ENCODE data around the gene MRPL53. TPM values are rescaled to one million over a fixed set of nuclear protein-coding genes. Genes with fewer than 3 reads are reported as not detected.

MRPL53 gene
- total and polyA plus RNA-seq, 2 of the 4 experiments (the other 2 are of a cell fraction): 5.2 to 39.0 TPM

- ATAC-seq (ENCODE audit: low read depth) (peak; percentile 98), DNase-seq (peak; percentile 81)
- H3K27me3 ChIP-seq (ENCODE audit: control insufficient read depth, insufficient read depth, low read length): peaks cover 4% of the 10 kb centered on the region; the same call in 1 of the 2 replicates
- H4K5ac ChIP-seq (ENCODE audit: low read depth, low read length): peak overlapping the region; percentile 86
- H3K9me3 ChIP-seq (ENCODE audit: control insufficient read depth, insufficient read depth, low read length): no peaks in the 10 kb centered on the region
- H3K4me3 ChIP-seq (ENCODE audit: insufficient read depth, low read depth, low read length): peak overlapping the region; percentile 48
- peak overlapping the region; percentile 77 for H2BK120ac ChIP-seq (ENCODE audit: low read depth, low read length)
- peak overlapping the region; percentile 91 for H3K23ac ChIP-seq (ENCODE audit: low read depth, low read length)
- H4K20me1 ChIP-seq (ENCODE audit: insufficient read depth, low read length): 0 out of 2 replicates have a peak, but pooled peaks cover 3% of the 10 kb centered on the region
- H3K9ac ChIP-seq (ENCODE audit: low read depth, low read length): peak overlapping the region; percentile 83
- H3K79me1 ChIP-seq (ENCODE audit: low read depth in 1 of 2, low read length in 2 of 2): peaks cover 18 to 41% of the 10 kb centered on the region in 2 experiments
- WGBS, 2 experiments (ENCODE audit: extremely low coverage in 2 of 2, insufficient read length in 1 of 2): 5% methylated on average over 12 of the region's 45 CpGs; no CpG with 5 or more reads in 1 of the 2 experiments
- peak overlapping the region; percentile 99 for H2AK9ac ChIP-seq (replicated peaks; ENCODE audit: low read depth, low read length, poor library complexity)
- H3K56ac ChIP-seq (ENCODE audit: extremely low read depth, insufficient read depth, low read length): peak overlapping the region; percentile 67
- peak overlapping the region; percentile 89 for H3K4me2 ChIP-seq (ENCODE audit: low read depth, low read length)
- H3K9me1 ChIP-seq (ENCODE audit: insufficient read depth, low read length): peaks cover 21% of the 10 kb centered on the region
- intact Hi-C loops (cut with micrococcal nuclease) (loop anchor here (1.0 kb wide), 1 partner anchor 14 kb away; no protein-coding TSS in a partner anchor), in situ Hi-C loops (cut with MboI; ENCODE audit: low sequenced_read_pairs) (no loop called here), dilution Hi-C loops (cut with HindIII; ENCODE audit: low sequenced_read_pairs, unreplicated experiment) (no loop called here)
- H4K8ac ChIP-seq (ENCODE audit: low read depth in 2 of 2, low read length in 2 of 2): peak overlapping the region; percentile 87 to 98
- H3K4me1 ChIP-seq (ENCODE audit: control insufficient read depth, insufficient read depth, low read length): peaks cover 23% of the 10 kb centered on the region
- H2BK5ac ChIP-seq (ENCODE audit: low read depth, low read length, poor library complexity, severe bottlenecking): peak overlapping the region; percentile 59
- peak overlapping the region; percentile 93 for H3K14ac ChIP-seq (replicated peaks; ENCODE audit: low read depth, low read length)
- H2AFZ ChIP-seq (replicated peaks; ENCODE audit: low read length, poor library complexity): peak overlapping the region; percentile 94
- H2BK20ac ChIP-seq (ENCODE audit: low read depth, low read length): no peak overlapping the region
- BruUV-seq (replicated peaks): no TSS peak
- POLR2A ChIA-PET (ENCODE audit: unreplicated experiment): interaction anchor here (0.9 kb wide), 1 partner anchor 14 kb away, joined by 4 read pairs; the partner anchor contains the start of gene INO80B
- H4K91ac ChIP-seq (ENCODE audit: insufficient read depth, low read depth, low read length): peak overlapping the region; percentile 93
- peak overlapping the region; percentile 29 for H3K18ac ChIP-seq (ENCODE audit: low read depth, low read length)
- H2BK15ac ChIP-seq (ENCODE audit: low read depth, low read length): peak overlapping the region; percentile 70; the same call in 1 of the 3 replicates
- no peaks in the 10 kb centered on the region; the same call in 1 of the 2 replicates for H3K36me3 ChIP-seq (ENCODE audit: control insufficient read depth, insufficient read depth, low read length)
- CTCF ChIA-PET: no interaction called here
- peak overlapping the region; percentile 70 for H3K27ac ChIP-seq (ENCODE audit: insufficient read depth, low read length)
- H3K4ac ChIP-seq (ENCODE audit: low read depth, low read length): peak overlapping the region; percentile 95
- H2AK5ac ChIP-seq (ENCODE audit: low read depth, low read length): peak overlapping the region; percentile 95
- no peak for TF ChIP-seq MAFK (IDR thresholded peaks at IDR 0.05; ENCODE audit: low read depth, low read length)
- TF ChIP-seq, protein P1, sequence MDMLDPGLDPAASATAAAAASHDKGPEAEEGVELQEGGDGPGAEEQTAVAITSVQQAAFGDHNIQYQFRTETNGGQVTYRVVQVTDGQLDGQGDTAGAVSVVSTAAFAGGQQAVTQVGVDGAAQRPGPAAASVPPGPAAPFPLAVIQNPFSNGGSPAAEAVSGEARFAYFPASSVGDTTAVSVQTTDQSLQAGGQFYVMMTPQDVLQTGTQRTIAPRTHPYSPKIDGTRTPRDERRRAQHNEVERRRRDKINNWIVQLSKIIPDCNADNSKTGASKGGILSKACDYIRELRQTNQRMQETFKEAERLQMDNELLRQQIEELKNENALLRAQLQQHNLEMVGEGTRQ (IDR thresholded peaks at IDR 0.05; ENCODE audit: low read depth, low read length): no peak
- no peak for TF ChIP-seq RAD21 (IDR thresholded peaks at IDR 0.05; ENCODE audit: low read length)
- TF ChIP-seq MXI1 (IDR thresholded peaks at IDR 0.05; ENCODE audit: borderline replicate concordance, low read depth, low read length): peak; percentile 46; the same call in 1 of the 2 replicates
- no peak for TF ChIP-seq CEBPB (IDR thresholded peaks at IDR 0.05; ENCODE audit: low read depth, low read length)
- TF ChIP-seq RCOR1 (IDR thresholded peaks at IDR 0.05; ENCODE audit: insufficient replicate concordance, low read length): no peak
- TF ChIP-seq, protein P2, sequence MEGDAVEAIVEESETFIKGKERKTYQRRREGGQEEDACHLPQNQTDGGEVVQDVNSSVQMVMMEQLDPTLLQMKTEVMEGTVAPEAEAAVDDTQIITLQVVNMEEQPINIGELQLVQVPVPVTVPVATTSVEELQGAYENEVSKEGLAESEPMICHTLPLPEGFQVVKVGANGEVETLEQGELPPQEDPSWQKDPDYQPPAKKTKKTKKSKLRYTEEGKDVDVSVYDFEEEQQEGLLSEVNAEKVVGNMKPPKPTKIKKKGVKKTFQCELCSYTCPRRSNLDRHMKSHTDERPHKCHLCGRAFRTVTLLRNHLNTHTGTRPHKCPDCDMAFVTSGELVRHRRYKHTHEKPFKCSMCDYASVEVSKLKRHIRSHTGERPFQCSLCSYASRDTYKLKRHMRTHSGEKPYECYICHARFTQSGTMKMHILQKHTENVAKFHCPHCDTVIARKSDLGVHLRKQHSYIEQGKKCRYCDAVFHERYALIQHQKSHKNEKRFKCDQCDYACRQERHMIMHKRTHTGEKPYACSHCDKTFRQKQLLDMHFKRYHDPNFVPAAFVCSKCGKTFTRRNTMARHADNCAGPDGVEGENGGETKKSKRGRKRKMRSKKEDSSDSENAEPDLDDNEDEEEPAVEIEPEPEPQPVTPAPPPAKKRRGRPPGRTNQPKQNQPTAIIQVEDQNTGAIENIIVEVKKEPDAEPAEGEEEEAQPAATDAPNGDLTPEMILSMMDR (conservative IDR thresholded peaks at IDR 0.05; ENCODE audit: low read depth, low read length): 0 out of 2 replicates have a peak, but pooled peaks have one; percentile 20
- peak; percentile 42; the same call in 1 of the 2 replicates for TF ChIP-seq MAZ (IDR thresholded peaks at IDR 0.05; ENCODE audit: borderline replicate concordance, low read depth, low read length)
- TF ChIP-seq SMC3 (IDR thresholded peaks at IDR 0.05; ENCODE audit: low read depth, low read length): no peak
- no peak for TF ChIP-seq NFE2L2 (IDR thresholded peaks at IDR 0.05; ENCODE audit: low read depth, low read length)
- TF ChIP-seq ELK1 (IDR thresholded peaks at IDR 0.05; ENCODE audit: borderline replicate concordance, low read depth, low read length): no peak
- peak; percentile 42; the same call in 1 of the 2 replicates for TF ChIP-seq POLR2A (IDR thresholded peaks at IDR 0.05; ENCODE audit: low read depth, low read length)
- TF ChIP-seq RFX5 (IDR thresholded peaks at IDR 0.05; ENCODE audit: low read depth, low read length): no peak
These were observed 31.9 kb downstream of the MRPL53 start for GRCh38 chr2:74440378-74441169.
